HG03045 (cell line): ENCODE measurements around the gene PATJ.
"Not testable (repeated sequence)": the region's sequence is repeated elsewhere in the genome, so short reads cannot be mapped to it uniquely, and the experiment has no call there.

Source experiments
- ATAC-seq: cut with Tn5 transposase; IDR thresholded peaks from one replicate; pipeline ENCODE4 v1.9.1; 2021; ENCODE audit warnings: mild to moderate bottlenecking, moderate library complexity; ENCODE audit not compliant: unreplicated experiment

PATJ gene

DNA sequence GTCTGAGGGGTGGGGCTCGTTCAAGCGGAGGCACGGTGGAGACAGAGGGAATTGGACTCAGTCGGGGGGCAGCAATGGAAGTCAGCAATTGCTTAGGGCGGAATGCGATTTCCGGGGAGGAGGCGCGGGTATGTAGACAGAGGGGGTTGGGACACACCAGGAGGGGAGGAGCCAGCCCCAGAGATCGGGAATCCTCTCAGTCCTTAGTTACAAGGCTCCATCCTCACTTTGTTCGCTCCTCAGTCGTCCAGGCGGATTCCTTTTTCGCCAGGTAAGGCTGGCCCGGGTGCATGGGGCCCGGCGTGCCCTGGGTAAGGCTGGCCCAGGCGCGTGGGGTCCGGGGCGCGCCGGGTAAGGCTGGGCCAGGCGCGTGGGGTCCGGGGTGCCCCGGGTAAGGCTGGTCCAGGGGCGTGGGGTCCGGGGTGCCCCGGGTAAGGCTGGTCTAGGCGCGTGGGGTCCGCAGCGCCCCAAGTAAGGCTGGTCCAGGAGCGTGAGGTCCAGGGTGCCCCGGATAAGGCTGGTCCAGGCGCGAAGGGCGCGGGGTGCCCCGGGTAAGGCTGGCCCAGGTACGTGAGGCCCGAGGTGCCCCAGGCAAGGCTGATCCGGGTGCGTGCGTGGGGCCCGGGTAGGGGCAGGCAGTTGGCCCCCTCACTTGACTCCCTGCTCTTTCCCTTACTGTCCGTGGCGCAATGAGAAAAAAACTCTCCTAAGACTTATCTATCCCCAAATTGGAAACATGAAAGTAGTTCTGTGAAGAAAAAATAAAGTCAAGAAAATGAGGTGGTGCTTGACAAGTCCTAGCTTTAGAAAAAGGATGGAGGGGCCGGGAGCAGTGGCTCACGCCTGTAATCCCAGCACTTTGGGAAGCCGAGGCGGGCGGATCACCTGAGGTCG, 452.6 kb downstream of the PATJ start, which contains the start of gene L1TD1:
L1TD1 (plus strand) TSS at position 199 of the 894 bp plus-strand sequence. CDS start 11,780 bp downstream, outside the sequence.
- ATAC-seq: no peak

DNA sequence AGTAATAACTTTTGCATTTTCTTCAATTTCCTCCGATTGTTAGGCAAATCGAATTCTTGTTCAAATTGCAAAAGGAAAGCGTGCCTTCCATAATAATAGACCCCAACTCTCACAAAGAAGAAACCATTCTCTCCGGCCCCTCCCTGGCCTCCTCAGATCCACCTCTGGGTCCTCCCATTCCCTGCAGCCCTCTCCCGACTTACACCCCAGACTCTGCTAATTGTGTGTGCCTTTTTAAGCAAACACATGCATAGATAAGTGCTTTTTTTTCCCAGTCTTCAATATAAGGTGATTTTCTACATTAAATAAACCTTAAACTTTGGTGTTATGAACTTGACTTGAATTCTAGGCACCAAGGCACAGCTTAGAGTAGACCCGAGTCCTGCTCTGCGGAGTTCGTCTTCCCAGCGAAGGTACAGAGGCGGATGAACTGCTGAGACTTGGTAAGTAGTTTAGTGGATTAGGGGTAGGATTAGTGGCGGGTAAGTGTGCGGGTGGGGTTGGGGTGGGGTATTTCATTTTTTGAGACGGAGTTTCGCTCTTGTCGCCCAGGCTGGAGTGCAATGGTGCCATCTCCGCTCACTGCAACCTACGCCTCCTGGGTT, 453.9 kb downstream of the PATJ start:
- ATAC-seq: no peak

DNA sequence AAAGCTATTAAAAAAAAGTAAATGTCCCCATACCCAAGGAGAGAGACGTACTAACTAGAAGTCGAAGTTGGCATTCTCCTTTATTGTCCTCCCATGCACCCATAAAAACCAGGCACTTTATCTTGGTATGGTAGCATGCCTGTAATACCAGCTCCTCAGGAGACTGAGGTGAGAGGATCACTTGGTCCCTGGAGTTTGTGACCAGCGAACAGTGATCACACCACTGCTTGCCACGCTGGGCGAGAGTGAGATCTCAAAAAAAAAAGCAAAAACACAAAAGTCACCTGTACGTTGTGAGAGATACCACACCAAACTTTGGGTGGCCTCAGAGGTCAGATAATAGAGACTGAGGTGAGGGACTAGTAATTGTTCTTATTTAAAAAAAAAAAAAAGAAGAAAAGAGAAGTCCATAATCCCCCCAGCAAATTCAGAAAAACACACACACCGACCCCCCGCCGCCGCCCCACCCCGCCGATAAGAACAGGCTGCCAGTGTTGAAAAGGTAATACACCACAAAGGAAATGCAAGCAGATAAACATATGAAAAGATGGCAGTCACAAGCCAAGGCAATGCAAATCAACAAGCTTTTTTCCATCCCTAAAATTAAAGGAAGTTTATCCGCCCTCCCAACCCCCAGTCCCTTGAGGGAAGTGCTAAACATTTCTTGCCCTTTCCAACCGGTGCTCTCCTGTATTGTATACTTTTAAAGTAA, 455.9 kb downstream of the PATJ start:
- ATAC-seq: no peak

DNA sequence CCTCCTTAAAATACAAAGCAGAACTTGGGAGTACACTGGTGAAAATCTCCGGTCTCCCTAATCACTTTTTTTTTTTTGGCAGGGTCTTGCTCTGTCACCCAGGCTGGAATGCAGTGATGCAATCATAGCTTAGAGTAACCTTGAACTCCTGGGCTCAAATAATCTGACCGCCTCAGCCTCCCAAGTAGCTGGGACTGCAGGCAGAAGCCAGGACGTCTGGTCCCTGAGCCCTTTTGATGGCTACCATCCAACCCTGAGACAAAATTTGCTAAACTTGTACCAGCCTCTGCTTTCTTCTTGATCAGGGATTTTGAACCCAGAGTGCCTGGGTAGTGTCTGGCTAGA, 456.5 kb downstream of the PATJ start:
- no peak for ATAC-seq

DNA sequence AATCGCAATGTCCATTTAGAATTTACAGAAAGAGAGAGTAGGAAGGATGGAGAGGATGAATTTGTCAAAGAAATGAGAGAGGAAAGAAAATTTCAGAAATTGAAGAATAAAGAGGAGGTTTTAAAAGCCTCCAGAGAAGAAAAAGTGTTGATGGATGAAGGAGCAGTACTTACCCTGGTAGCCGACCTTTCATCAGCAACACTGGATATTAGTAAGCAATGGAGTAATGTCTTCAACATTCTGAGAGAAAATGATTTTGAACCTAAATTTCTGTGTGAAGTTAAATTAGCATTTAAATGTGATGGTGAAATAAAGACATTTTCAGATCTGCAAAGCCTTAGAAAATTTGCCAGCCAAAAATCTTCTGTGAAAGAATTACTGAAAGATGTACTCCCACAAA, 464.9 kb downstream of the PATJ start:
- ATAC-seq: no peak

DNA sequence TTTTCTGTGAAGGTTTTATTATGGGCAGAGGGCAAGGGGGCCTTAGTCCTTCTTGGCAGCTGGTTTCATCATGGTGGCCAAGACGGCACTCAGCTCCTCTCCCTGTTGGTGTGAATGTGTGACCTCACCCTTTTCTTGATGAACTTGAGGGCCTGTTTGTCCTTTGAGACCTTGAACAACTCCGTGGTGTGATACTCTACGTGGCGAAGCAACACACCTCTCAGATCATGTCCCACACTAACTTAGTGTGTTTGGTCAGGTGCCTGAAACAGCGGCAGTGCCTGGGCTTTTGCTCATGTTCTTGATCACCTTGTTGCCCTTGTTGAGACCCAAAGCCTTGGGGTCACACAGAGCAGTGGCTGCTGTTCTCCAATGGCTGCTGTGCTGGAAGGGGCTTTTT, 465.8 kb downstream of the PATJ start:
- ATAC-seq: no peak

DNA sequence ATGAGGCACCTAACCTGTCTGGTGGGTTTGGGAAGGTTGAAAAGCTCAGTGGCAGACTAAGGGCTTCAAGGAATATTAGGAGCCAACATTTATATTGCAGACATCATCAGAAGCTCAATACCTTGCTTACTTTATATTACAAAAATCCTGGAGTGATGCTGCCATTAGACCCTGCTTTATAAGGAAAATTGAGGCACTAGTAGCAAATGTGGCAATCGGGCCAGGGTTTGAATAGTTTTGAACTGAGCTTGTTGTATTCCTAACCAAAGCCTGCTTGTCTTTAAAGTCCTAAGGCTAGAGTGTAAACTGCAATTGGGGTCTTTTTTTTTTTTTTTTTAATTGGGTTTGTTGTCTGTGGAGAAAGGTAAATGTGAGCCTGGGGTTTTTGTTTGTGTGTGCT, 466.7 kb downstream of the PATJ start:
- ATAC-seq: no peak

DNA sequence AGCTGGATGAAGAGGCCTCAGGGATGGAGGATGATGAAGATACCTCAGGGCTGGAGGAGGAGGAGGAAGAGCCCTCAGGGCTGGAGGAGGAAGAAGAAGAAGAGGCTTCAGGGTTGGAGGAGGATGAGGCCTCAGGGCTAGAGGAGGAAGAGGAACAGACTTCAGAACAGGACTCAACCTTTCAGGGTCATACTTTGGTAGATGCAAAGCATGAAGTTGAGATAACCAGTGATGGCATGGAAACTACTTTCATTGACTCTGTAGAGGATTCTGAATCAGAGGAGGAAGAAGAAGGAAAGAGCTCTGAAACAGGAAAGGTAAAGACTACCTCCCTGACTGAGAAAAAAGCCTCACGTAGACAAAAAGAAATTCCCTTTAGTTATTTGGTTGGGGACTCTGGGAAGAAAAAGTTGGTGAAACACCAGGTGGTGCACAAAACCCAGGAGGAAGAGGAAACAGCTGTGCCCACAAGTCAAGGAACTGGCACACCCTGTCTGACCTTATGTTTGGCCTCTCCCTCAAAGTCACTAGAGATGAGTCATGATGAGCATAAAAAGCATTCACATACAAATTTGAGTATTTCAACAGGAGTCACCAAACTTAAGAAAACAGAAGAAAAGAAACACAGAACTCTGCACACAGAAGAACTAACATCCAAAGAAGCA, 467.8 kb downstream of the PATJ start:
- no peak for ATAC-seq

DNA sequence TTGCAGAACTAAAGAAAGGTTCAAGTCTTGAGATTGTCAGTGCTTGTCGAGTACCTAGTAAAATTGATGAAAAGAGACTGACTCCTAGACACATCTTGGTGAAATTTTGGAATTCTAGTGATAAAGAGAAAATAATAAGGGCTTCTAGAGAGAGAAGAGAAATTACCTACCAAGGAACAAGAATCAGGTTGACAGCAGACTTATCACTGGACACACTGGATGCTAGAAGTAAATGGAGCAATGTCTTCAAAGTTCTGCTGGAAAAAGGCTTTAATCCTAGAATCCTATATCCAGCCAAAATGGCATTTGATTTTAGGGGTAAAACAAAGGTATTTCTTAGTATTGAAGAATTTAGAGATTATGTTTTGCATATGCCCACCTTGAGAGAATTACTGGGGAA, 468.7 kb downstream of the PATJ start:
- ATAC-seq: no peak

DNA sequence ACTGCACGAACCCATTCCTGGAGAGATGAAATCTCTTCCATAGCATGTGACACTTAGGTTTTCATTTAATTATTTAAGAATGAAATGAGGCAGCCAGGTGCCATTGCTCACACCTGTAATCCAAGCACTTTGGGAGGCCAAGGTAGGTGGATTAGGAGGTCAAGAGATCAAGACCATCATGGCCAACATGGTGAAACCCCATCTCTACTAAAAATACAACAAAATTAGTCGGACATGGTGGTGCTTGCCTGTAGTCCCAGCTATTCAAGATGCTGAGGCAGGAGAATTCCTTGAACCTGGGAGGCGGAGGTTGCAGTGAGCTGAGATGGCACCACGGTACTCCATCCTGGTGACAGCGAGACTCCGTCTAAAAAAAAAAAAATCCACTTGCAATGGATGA, 470.1 kb downstream of the PATJ start:
- ATAC-seq: no peak

DNA sequence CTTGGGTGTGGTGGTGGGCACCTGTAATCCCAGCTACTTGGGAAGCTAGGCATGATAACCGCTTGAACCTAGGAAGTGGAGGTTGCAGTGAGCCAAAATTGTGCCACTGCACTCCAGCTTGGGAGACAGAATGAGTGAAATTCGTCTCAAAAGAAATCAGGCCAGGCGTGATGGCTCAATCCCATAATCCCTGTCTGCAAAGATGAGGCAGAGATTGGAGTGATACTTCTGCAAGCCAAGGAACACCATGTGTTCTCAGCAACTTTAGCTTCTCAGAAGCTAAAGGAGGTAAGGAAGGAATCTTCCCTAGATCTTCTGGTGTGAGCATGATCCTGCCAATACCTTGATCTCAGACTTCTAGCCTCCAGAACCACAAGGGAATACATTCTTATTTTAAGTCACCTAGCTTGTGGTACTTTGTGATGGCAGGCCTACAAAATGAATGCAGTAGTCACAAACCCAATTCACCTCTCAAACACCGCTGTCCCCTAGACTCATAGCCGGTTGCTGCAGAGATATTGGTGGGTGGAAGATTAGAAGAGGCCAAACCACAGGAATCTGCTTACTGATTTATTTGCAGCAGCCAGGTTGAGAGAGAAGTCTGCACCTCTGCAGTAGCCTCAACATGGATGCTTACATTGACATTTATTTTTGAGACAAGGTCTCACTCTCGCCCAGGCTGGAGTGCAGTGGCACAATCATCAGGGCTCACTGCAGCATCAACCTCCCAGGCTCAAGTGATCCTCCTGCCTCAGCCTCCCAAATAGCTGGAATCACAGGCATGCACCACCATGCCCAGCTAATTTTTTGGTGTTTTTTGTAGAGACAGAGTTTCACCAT, 471.0 kb downstream of the PATJ start:
- no peak for ATAC-seq

DNA sequence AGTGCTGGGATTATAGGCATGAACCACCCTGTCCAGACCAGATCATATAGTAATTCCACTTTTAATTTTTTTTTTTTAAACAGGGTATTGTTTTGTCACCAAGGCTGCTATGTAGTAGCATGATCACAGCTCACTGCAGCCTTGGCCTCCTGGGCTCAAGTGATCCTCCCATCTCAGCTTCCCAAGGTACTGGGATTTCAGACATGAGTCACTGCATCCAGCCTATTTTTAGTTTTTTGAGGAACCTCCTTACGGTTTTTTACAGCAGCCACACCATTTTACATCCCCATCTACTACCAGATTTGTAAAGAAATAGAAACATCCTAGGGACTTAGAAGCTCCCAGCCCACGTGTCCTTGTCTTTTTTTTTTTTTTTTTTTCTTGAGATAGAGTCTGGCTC, 476.3 kb downstream of the PATJ start:
- no peak for ATAC-seq

DNA sequence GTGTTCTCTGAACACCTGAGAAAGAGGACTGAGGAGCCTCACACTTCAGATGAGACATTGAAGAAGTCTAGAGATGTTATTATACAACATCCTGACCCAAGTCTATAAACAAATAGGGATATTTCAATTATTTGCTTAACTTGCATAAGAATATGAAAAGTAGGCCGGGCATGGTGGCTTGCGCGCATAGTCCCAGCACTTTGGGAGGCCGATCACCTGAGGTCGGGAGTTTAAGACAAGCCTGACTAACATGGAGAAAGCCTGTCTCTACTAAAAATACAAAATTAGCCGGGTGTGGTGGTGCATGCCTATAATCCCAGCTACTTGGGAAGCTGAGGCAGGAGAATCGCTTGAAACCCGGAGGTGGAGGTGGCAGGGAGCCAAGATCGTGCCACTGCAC, 478.2 kb downstream of the PATJ start:
- not testable (repeated sequence) for ATAC-seq

DNA sequence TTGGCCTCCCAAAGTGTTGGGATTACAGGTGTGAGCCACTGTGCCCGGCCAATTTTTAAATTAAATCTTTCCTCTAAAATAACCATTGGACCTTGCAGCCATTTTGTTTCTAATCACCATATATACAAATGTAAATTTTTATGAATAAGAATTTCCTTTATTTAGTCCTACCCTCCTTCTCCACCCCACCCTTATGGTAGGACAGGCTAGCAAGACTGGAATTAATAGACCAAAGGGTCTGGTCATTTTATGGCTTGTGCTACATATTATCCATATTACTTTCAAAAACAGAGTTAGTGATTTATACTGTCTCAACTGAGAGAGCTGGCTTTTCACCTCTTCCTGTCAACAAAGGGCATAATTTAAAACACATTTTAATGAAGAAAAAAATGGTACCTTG, 478.9 kb downstream of the PATJ start:
- no peak for ATAC-seq

DNA sequence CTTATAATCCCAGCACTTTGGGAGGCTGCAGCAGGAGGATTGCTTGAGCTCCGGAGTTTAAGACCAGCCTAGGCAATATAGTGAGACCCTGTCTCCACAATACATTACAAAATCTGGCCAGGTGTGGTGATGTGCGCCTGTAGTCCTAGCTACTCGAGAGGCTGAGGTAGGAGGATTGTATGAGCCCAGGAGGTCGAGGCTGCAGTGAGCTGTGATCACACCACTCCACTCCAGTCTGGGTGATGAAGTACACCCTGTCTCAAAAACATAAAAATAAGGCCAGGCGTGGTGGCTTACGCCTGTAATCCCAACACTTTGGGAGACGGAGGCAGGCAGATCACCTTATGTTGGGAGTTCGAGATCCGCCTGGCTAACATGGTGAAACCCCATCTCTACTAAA, 480.0 kb downstream of the PATJ start:
- ATAC-seq: no peak

DNA sequence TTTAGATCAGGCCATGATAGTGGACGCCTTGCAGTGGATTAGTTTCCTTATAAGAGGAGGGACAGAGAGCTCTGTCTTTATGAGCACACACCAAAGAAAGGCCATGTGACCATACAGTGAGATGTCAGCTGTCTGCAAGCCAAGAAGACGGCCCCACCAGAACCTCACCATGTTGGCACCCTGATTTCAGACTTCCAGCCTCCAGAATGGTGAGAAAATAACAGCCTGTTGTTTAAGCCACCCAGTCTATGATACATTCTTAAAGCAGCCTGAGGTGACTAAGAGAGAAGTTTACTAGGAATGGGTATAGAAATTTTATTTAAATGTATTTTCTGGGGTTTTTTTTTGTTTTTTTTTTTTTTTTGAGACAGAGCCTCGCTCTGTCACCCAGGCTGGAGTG, 481.9 kb downstream of the PATJ start:
- no peak for ATAC-seq

DNA sequence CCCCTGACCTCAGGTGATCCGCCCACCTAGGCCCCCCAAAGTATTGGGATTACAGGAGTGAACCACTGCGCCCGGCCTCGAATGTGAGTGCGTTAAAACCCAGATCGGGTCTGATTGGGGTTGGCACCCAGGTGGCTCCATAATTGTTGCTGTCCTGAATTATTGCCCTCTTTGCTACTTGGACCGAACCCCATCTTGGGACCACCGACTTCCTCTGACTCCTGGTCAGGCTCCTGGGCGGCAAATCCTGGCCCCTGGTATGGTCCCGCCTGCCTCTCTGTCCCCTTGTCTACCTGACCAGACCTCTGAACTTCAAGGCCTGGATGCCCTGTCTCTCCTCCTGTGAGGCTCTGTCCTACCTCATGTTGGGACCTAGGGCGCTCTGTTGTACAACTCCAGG, 485.2 kb downstream of the PATJ start:
- no peak for ATAC-seq
